ENCODE data around the gene C6orf132.
"Not testable (repeated sequence)": the region's sequence is repeated elsewhere in the genome, so short reads cannot be mapped to it uniquely, and the experiment has no call there.

The C6orf132 gene

GRCh38 chr6:42154461-42155209 lies 12.2 kb upstream of the C6orf132 start:
- in situ Hi-C loops (cut with HindIII; ENCODE audit: low pct_unique_long_range_greater_than_20kb, low sequenced_read_pairs): no loop called here
- no peak for DNase-seq (ENCODE audit: low read depth in 1 of 2, low spot score in 1 of 2)
- TF ChIP-seq JUND (IDR thresholded peaks at IDR 0.05; ENCODE audit: low read depth): no peak

GRCh38 chr6:42153921-42154320 lies 11.5 kb upstream of the C6orf132 start:
- DNase-seq (ENCODE audit: low read depth in 1 of 2, low spot score in 1 of 2): no peak
- in situ Hi-C loops (cut with HindIII; ENCODE audit: low pct_unique_long_range_greater_than_20kb, low sequenced_read_pairs): no loop called here
- TF ChIP-seq JUND (IDR thresholded peaks at IDR 0.05; ENCODE audit: low read depth): no peak

GRCh38 chr6:42152528-42153213 lies 10.3 kb upstream of the C6orf132 start:
- in situ Hi-C loops (cut with HindIII; ENCODE audit: low pct_unique_long_range_greater_than_20kb, low sequenced_read_pairs); DNase-seq (ENCODE audit: low read depth in 1 of 2, low spot score in 1 of 2): not testable (repeated sequence)

GRCh38 chr6:42152024-42152423 lies 9.6 kb upstream of the C6orf132 start:
- DNase-seq (ENCODE audit: low read depth in 1 of 2, low spot score in 1 of 2): no peak
- no peak for TF ChIP-seq JUND (IDR thresholded peaks at IDR 0.05; ENCODE audit: low read depth)
- in situ Hi-C loops (cut with HindIII; ENCODE audit: low pct_unique_long_range_greater_than_20kb, low sequenced_read_pairs): no loop called here

- in situ Hi-C loops (cut with HindIII; ENCODE audit: low pct_unique_long_range_greater_than_20kb, low sequenced_read_pairs): no loop called here
- no peak for DNase-seq (ENCODE audit: low read depth in 1 of 2, low spot score in 1 of 2)
- no peak for TF ChIP-seq JUND (IDR thresholded peaks at IDR 0.05; ENCODE audit: low read depth)
Measured at GRCh38 chr6:42150254-42150653, 7.8 kb upstream of the C6orf132 start.

GRCh38 chr6:42148058-42148457 lies 5.6 kb upstream of the C6orf132 start:
- TF ChIP-seq JUND (IDR thresholded peaks at IDR 0.05; ENCODE audit: low read depth): no peak
- DNase-seq (ENCODE audit: low read depth in 1 of 2, low spot score in 1 of 2): no peak
- in situ Hi-C loops (cut with HindIII; ENCODE audit: low pct_unique_long_range_greater_than_20kb, low sequenced_read_pairs): no loop called here

GRCh38 chr6:42147138-42147562 lies 4.7 kb upstream of the C6orf132 start:
- TF ChIP-seq JUND (IDR thresholded peaks at IDR 0.05; ENCODE audit: low read depth): no peak
- in situ Hi-C loops (cut with HindIII; ENCODE audit: low pct_unique_long_range_greater_than_20kb, low sequenced_read_pairs): no loop called here
- no peak for DNase-seq (ENCODE audit: low read depth in 1 of 2, low spot score in 1 of 2)

- TF ChIP-seq JUND (IDR thresholded peaks at IDR 0.05; ENCODE audit: low read depth): no peak
- DNase-seq (ENCODE audit: low read depth in 1 of 2, low spot score in 1 of 2): no peak
Measured at GRCh38 chr6:42141603-42142117, 760 bp downstream of the C6orf132 start.

GRCh38 chr6:42140756-42141602 lies 1.4 kb downstream of the C6orf132 start:
- peak in 1 of 2 experiments; percentile 24 for DNase-seq (ENCODE audit: low read depth in 1 of 2, low spot score in 1 of 2)
- no peak for TF ChIP-seq JUND (IDR thresholded peaks at IDR 0.05; ENCODE audit: low read depth)
- in situ Hi-C loops (cut with HindIII; ENCODE audit: low pct_unique_long_range_greater_than_20kb, low sequenced_read_pairs): no loop called here

More at GRCh38 chr6:42141603-42142117, 760 bp downstream of the C6orf132 start:
- in situ Hi-C loops (cut with HindIII; ENCODE audit: low pct_unique_long_range_greater_than_20kb, low sequenced_read_pairs): no loop called here

GRCh38 chr6:42140032-42140431 lies 2.4 kb downstream of the C6orf132 start:
- in situ Hi-C loops (cut with HindIII; ENCODE audit: low pct_unique_long_range_greater_than_20kb, low sequenced_read_pairs): no loop called here
- no peak for DNase-seq (ENCODE audit: low read depth in 1 of 2, low spot score in 1 of 2)
- no peak for TF ChIP-seq JUND (IDR thresholded peaks at IDR 0.05; ENCODE audit: low read depth)

- peak; percentile 41 to 88 for DNase-seq (ENCODE audit: low read depth in 1 of 2, low spot score in 1 of 2)
- in situ Hi-C loops (cut with HindIII; ENCODE audit: low pct_unique_long_range_greater_than_20kb, low sequenced_read_pairs): no loop called here
- no peak; the same call in 1 of the 2 replicates for TF ChIP-seq JUND (IDR thresholded peaks at IDR 0.05; ENCODE audit: low read depth)
Measured at GRCh38 chr6:42138630-42139619, 3.5 kb downstream of the C6orf132 start.
